Mammary epithelial cell (primary cell): ENCODE results near the gene MEIOC.

ENCODE experiments used
- CTCF ChIP-seq, 2 donors: IDR thresholded peaks in 1 of 2; conservative IDR thresholded peaks in 1 of 2; 2 replicates each; pipeline ENCODE4 v1.5.1; 2011 to 2012; ENCODE audit warnings: inconsistent platforms in 2 of 2, low read length in 2 of 2, mild to moderate bottlenecking in 2 of 2, control low read depth in 1 of 2, low read depth in 1 of 2; ENCODE audit not compliant: insufficient read depth in 1 of 2; ENCODE audit errors: extremely low read depth in 1 of 2
- EZH2 ChIP-seq: IDR thresholded peaks from 2 replicates; pipeline ENCODE4 v1.6.1; 2012; ENCODE audit warnings: low read length, inconsistent platforms, borderline replicate concordance

- TF ChIP-seq CTCF (conservative IDR thresholded peaks at IDR 0.05 in 1 of 2, IDR thresholded peaks at IDR 0.05 in 1 of 2; ENCODE audit: extremely low read depth in 1 of 2, insufficient read depth in 1 of 2, low read depth in 1 of 2, low read length in 2 of 2), result no peak
- TF ChIP-seq EZH2, result no peak
Measured at GRCh38 chr17:44645341-44645740, 10.9 kb upstream of the MEIOC start.
